GM18498 (cell line): ENCODE data around the gene ICAM1.
"Not testable (repeated sequence)": the region's sequence is repeated elsewhere in the genome, so short reads cannot be mapped to it uniquely, and the experiment has no call there.

Experiments used
- ATAC-seq: cut with Tn5 transposase; IDR thresholded peaks from one replicate; pipeline ENCODE4 v1.9.1; 2021; ENCODE audit warnings: mild to moderate bottlenecking, moderate library complexity; ENCODE audit not compliant: unreplicated experiment

The ICAM1 gene

DNA sequence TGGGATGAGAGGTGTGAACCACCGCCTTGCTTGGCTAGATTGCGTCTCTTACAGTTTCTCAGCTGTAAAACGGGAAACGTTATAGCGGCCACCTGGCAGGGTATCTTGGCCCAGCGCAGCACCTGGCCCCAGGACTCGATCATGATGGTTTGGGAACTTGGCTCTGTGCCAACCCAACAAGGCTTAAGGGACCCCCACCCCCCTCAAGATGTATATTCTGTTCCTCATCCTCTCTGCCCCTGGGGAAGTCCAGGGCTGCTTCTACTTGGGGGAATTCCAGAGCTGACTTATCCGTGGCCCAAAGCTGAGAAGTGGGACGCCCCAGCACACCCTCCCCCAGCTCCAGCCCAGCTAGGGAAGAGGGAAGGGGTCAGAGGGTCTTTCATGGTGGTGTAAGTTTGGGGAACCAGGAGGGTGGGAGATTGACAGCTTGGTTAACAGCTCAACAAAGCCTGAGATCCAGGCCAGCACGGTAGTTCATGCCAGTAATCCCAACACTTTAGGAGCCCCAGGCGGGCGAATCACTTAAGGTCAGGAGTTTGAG, 695 bp downstream of the ICAM1 start:
- ATAC-seq: peak; percentile 19

DNA sequence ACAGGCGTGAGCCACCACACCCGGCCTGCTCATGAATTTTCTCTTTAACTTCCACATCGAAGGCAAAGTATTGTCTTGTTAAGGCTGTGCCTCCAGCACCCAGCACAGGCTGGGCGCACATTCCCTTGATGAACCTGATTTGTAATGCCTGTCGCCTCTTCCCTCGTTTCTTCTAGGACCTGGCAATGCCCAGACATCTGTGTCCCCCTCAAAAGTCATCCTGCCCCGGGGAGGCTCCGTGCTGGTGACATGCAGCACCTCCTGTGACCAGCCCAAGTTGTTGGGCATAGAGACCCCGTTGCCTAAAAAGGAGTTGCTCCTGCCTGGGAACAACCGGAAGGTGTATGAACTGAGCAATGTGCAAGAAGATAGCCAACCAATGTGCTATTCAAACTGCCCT, 3.7 kb downstream of the ICAM1 start:
- no peak for ATAC-seq

DNA sequence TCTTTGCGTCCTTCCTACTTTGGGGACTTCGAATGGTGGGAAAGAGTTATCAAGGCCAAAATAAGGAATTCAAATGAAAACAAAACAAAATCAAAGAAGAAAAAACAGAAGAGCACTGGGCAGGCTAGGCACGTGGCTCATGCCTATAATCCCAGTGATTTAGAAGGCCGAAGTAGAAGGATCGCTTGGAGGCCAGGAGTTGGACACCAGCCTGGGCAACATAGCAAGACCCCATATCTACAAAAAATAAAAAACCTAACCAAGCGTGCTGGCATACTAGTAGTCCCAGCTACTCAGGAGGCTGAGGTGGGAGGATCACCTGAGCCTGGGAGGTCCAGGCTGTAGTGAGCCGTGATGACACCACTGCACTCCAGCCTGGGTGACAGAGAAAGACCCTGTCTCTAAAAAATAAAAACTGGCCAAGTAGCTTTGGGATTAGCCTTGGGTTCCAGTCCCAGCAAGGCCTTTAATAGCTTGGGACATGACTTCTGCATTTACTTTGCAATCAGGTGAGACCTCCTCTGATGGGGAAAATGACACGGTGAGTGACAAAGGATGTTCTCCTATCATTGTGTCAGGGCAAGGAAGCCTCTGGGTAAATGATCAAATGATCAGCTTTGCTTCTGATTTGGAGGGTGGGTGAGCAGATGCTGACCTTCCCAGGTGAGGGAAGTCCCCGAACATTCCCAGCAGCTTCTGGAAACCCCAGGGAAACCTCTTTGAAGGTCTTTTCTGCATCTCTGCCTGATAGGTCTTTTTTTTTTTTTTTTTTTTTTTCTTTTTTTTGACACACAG, 7.1 kb downstream of the ICAM1 start:
- no peak for ATAC-seq

DNA sequence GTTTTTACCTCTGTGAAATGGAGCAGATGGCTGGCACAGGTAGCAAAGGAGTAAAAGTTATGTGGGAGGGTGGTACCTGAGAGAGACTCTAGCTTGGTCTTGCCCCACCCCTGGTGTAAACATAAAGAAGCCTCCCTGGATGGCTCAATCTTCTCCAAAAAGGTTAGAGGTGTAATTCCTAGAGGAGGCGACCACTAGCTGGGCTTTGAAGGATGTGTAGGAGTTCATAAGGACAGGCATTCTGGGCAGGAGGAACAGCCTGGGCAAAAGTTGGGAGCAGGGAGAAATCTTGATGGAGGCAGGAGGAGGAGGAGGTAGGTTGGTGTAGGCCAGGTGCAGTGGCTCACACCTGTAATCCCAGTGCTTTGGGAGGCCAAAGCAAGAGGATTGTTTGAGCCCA, 8.0 kb downstream of the ICAM1 start:
- ATAC-seq: no peak

DNA sequence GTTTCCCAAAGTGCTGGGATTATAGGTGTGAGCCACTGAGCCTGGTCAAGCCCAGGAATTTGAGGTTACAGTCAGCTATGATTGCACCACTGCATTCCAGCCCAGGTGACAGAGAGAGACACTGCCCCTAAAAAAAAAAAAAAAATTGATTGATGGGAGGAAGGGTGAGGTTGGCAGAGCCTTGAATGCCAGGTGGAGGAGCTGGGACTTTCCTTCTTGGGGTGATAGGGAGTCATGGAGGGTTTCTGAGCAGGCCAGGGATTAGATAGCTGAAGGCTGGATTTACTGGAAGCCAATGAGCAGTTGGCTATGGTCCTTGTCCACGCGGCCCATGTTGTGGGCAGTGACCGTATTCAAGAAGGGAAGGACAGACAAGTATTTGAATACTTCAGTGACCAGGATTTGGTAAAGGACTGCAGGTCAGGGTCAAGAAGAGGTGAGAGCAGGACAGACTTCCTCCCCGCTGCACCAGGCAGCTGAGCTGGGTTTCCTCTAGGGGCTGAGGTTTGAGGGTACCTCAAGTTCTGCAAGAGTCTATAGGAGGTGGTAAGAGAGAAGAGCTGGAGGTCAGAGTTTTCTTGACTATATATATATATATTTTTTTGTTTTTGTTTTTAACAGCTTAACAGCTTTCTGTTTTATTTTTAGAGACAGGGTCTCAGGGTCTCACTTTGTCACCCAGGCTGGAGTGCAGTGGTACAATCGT, 9.0 kb downstream of the ICAM1 start:
- no peak for ATAC-seq

DNA sequence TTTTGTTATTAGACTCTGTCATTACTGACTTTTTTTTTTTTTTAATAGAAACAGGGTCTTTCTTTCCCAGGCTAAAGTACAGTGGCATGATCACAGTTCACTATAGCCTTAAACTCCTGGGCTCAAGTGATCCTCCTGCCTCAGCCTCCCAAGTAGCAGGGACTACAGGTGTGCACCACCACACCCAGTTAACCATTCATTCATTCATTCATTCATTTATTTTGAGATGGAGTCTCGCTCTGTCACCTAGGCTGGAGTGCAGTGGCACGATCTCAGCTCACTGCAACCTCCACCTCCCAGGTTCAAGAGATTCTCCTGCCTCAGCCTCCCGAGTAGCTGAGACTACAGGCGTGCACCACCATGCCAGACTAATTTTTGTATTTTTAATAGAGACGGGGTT, 11.1 kb downstream of the ICAM1 start:
- not testable (repeated sequence) for ATAC-seq

DNA sequence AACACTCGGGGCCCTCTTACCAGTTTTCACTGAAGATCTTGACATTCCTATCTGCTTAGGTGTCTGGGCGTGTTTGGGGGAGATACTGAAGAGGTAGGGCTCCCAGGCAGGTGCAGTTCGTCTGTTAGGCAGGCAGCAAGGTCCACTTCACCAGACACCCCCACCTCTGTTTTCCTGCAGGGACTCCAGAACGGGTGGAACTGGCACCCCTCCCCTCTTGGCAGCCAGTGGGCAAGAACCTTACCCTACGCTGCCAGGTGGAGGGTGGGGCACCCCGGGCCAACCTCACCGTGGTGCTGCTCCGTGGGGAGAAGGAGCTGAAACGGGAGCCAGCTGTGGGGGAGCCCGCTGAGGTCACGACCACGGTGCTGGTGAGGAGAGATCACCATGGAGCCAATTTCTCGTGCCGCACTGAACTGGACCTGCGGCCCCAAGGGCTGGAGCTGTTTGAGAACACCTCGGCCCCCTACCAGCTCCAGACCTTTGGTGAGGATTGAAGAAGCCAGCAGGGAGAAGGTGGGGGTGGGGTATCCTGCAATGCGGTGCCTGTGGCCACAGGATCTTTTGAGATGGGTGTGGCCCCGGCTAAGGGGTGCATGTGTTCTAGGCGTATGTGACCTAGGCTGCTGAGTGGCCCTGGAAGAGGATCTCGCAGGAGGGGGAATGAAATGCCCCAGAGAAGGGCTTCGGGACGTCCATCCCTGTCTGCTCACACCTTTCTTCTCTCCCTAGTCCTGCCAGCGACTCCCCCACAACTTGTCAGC, 12.6 kb downstream of the ICAM1 start:
- ATAC-seq: no peak

DNA sequence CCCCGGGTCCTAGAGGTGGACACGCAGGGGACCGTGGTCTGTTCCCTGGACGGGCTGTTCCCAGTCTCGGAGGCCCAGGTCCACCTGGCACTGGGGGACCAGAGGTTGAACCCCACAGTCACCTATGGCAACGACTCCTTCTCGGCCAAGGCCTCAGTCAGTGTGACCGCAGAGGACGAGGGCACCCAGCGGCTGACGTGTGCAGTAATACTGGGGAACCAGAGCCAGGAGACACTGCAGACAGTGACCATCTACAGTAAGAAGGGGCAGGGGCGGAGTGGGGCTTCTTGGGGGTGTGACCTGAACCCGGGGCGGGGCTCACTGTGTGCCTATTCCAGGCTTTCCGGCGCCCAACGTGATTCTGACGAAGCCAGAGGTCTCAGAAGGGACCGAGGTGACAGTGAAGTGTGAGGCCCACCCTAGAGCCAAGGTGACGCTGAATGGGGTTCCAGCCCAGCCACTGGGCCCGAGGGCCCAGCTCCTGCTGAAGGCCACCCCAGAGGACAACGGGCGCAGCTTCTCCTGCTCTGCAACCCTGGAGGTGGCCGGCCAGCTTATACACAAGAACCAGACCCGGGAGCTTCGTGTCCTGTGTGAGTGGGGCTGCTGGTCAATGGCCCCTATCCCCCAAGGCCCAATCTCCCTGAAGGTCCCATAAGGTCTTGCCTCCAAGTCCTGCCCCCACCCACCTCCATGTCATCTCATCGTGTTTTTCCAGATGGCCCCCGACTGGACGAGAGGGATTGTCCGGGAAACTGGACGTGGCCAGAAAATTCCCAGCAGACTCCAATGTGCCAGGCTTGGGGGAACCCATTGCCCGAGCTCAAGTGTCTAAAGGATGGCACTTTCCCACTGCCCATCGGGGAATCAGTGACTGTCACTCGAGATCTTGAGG, 13.4 kb downstream of the ICAM1 start:
- ATAC-seq: no peak

DNA sequence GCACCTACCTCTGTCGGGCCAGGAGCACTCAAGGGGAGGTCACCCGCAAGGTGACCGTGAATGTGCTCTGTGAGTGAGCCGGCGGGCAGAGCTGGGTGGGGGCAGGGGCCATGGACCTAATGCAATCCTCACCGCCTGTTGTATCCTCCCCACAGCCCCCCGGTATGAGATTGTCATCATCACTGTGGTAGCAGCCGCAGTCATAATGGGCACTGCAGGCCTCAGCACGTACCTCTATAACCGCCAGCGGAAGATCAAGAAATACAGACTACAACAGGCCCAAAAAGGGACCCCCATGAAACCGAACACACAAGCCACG, 14.0 kb downstream of the ICAM1 start:
- ATAC-seq: no peak

DNA sequence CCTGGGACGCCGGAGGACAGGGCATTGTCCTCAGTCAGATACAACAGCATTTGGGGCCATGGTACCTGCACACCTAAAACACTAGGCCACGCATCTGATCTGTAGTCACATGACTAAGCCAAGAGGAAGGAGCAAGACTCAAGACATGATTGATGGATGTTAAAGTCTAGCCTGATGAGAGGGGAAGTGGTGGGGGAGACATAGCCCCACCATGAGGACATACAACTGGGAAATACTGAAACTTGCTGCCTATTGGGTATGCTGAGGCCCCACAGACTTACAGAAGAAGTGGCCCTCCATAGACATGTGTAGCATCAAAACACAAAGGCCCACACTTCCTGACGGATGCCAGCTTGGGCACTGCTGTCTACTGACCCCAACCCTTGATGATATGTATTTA, 14.5 kb downstream of the ICAM1 start:
- ATAC-seq: no peak

DNA sequence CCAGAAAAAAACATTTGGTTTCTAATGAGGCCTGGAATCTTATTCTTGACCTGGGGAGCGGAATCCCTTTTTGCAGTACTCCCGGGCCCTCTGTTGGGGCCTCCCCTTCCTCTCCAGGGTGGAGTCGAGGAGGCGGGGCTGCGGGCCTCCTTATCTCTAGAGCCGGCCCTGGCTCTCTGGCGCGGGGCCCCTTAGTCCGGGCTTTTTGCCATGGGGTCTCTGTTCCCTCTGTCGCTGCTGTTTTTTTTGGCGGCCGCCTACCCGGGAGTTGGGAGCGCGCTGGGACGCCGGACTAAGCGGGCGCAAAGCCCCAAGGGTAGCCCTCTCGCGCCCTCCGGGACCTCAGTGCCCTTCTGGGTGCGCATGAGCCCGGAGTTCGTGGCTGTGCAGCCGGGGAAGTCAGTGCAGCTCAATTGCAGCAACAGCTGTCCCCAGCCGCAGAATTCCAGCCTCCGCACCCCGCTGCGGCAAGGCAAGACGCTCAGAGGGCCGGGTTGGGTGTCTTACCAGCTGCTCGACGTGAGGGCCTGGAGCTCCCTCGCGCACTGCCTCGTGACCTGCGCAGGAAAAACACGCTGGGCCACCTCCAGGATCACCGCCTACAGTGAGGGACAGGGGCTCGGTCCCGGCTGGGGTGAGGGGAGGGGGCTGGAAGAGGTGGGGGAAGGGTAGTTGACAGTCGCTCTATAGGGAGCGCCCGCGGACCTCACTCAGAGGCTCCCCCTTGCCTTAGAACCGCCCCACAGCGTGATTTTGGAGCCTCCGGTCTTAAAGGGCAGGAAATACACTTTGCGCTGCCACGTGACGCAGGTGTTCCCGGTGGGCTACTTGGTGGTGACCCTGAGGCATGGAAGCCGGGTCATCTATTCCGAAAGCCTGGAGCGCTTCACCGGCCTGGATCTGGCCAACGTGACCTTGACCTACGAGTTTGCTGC, 16.1 kb downstream of the ICAM1 start, which contains the start of gene ICAM4:
Gene ICAM4, plus strand, starts transcription at position 153 of the 935 bp plus-strand sequence. Its CDS starts 58 bp downstream, at position 211.
- no peak for ATAC-seq

DNA sequence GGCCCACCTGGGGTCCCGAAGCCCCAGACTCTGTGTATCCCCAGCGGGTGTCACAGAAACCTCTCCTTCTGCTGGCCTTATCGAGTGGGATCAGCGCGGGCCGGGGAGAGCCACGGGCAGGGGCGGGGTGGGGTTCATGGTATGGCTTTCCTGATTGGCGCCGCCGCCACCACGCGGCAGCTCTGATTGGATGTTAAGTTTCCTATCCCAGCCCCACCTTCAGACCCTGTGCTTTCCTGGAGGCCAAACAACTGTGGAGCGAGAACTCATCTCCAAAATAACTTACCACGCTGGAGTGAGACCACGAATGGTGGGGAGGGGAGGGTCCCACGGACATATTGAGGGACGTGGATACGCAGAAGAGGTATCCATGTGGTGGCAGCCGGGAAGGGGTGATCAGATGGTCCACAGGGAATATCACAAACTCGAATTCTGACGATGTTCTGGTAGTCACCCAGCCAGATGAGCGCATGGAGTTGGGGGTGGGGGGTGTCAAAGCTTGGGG, 17.8 kb downstream of the ICAM1 start:
- ATAC-seq: no peak

DNA sequence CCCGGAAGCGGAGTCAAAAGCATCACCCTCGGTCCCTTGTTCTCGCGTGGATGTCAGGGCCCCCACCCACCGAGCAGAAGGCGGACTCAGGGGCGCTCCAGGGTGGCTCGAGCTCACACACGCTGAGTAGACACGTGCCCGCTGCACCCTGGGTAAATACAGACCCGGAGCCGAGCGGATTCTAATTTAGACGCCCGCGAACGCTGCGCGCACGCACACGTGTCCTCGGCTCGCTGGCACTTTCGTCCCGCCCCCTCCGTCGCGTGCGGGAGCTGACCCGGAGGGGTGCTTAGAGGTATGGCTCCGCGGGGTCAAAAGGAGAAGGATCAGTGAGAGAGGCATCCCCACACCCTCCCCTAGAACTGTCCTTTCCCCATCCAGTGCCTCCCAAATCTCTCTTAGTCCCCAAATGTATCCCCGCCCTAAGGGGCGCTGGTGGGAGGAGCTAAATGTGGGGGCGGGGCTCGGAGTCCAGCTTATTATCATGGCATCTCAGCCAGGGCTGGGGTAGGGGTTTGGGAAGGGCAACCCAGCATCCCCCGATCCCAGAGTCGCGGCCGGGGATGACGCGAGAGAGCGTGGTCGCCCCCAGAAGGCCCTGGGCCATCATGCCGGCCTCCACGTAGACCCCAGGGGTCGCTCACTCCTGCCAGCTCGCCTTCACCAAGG, 18.4 kb downstream of the ICAM1 start:
- no peak for ATAC-seq

DNA sequence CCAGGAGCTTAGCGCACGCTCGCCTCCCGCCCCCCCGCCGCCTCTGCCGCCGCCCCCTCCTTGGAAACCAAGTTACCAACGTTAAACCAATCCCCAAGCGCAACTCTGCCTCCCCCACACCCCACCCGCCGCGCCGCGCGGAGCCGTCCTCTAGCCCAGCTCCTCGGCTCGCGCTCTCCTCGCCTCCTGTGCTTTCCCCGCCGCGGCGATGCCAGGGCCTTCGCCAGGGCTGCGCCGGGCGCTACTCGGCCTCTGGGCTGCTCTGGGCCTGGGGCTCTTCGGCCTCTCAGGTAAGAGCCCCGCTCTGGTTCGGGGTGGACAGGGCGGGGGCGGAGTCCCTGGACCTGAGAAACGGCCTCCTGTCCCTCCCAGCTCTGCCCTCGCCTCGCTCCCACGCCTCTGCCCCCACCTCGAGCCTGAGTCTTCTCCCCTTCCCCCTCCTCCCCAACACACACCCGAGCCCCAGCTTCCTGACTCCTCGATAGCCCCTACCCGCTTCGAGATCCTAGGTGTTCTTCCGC, 19.0 kb downstream of the ICAM1 start, which contains the start of gene ICAM5:
Gene ICAM5, plus strand, starts transcription at position 117 of the 521 bp plus-strand sequence. Its CDS starts 92 bp downstream, at position 209.
- ATAC-seq: no peak

DNA sequence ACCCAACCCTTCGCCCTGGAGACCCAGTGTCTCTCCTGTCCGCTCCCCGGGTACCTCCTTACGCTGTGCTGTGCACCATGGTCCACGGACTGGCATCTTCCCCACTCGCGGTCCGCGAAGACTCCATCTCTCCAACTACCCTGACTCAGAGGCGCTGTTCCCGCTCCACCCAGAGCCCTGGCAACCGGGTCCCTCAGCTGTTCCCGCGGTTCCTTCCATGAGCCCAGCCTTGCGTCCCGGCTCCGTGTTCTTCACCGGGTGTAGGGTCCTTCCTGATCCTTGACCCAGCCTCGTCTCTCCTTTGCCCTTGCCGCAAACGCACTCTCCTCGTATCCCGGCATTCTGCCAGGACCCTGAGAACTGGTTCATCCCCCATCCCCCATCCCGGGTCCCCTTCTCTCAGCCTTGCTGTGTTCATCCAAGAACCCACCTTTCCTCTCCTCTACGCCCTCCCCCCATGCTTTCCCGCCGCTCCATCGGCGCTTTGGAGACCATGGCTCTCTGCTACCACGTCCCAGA, 19.5 kb downstream of the ICAM1 start:
- ATAC-seq: no peak

DNA sequence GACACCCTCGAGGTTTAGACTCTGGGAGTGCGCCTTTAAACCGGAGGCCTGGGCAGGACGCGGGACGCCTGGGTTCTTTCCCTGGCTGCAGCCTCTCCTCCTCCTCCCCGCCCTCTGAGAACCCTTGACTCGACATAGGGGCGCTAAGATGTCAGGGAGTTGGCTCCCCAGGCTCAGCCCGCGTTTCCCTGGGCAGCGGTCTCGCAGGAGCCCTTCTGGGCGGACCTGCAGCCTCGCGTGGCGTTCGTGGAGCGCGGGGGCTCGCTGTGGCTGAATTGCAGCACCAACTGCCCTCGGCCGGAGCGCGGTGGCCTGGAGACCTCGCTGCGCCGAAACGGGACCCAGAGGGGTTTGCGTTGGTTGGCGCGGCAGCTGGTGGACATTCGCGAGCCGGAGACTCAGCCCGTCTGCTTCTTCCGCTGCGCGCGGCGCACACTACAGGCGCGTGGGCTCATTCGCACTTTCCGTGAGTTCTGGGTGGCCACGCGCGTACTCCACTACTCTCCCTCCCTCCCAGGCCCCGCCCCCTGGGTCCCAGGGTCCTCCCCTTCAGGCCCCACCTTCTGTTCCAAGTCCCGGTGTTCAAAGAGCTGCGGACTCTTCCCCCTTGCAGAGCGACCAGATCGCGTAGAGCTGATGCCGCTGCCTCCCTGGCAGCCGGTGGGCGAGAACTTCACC, 20.1 kb downstream of the ICAM1 start:
- ATAC-seq: no peak

DNA sequence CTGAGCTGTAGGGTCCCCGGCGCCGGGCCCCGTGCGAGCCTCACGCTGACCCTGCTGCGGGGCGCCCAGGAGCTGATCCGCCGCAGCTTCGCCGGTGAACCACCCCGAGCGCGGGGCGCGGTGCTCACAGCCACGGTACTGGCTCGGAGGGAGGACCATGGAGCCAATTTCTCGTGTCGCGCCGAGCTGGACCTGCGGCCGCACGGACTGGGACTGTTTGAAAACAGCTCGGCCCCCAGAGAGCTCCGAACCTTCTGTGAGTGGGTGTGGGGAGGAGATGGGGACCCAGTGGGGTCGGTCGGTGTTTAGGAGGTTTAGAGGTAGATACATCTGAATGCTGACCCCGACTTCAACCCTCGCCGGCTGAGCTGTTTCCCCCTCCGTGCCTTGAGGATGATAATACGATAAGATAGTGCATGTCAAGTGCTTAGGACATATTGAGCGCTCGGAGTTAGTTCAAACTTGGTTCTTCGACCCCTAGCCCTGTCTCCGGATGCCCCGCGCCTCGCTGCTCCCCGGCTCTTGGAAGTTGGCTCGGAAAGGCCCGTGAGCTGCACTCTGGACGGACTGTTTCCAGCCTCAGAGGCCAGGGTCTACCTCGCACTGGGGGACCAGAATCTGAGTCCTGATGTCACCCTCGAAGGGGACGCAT, 20.8 kb downstream of the ICAM1 start:
- ATAC-seq: no peak
